Ovary (tissue), 9 donors: ENCODE measurements around the gene CSTF1. TPM values are rescaled to one million over a fixed set of nuclear protein-coding genes. Genes with fewer than 3 reads are reported as not detected.

Experiments used
- DNase-seq, 5 donors: peaks; one replicate each; pipeline ENCODE4 v3.0.0-alpha.2; 2019 to 2020
- H3K27ac ChIP-seq, 2 donors: fragments of 200-600 bp; one replicate each; pipeline versions ENCODE4 v1.5.1 to v1.8.0; 2019 to 2022
- H3K27me3 ChIP-seq: fragments of 200-600 bp; one replicate; pipeline ENCODE4 v1.8.0; 2022
- H3K36me3 ChIP-seq: fragments of 200-600 bp; sonication (generic); one replicate; pipeline ENCODE4 v1.5.1; 2019
- H3K4me1 ChIP-seq: one replicate; pipeline ENCODE4 v1.8.1; 2013; ENCODE audit warnings: mild to moderate bottlenecking, moderate library complexity; ENCODE audit not compliant: insufficient read depth
- H3K4me3 ChIP-seq: fragments of 200-600 bp; sonication (generic); one replicate; pipeline ENCODE4 v1.5.1; 2017
- H3K9me3 ChIP-seq, 2 donors: fragments of 200-600 bp in 1 of 2; sonication (generic) in 1 of 2; one replicate each; pipeline versions ENCODE4 v1.5.1 to v1.8.1; 2013 to 2019; ENCODE audit warnings: mild to moderate bottlenecking in 1 of 2, moderate library complexity in 1 of 2
- EP300 ChIP-seq: sonication (generic); formaldehyde crosslinking; IDR thresholded peaks from one replicate; pipeline ENCODE4 v1.6.1; 2017; ENCODE audit warnings: antibody characterized with exemption
- POLR2A ChIP-seq: fragments of 450-650 bp; IDR thresholded peaks from one replicate; pipeline ENCODE4 v1.6.1; 2017; ENCODE audit warnings: antibody characterized with exemption, mild to moderate bottlenecking, moderate library complexity
- WGBS, 3 donors: extraction: QIAGEN DNeasy Blood & Tissue Kit in 1 of 3; methylation state at CpG; one replicate each; pipeline versions ENCODE4 v1.1.5 to v1.1.7; 2013 to 2017; 5-methylcytosine and 5-hydroxymethylcytosine counted together
- intact Hi-C, 4 donors: fragments of 100-400 bp; cut with DNase I; formaldehyde crosslinking; loops; one replicate each; pipeline versions ENCODE4 v1.11.0 to v1.15.1; 2022 to 2023
- polyA plus RNA-seq, 2 donors: library from polyadenylated mRNA; stranded (reverse); fragments of 200-250 nt in 1 of 2; fragments of 350-450 nt in 1 of 2; fragmentation: Illumina TruSeq in 1 of 2; extraction: RNeasy Lipid Tissue Mini Kit (QIAGEN cat#74804) in 1 of 2; gene quantifications; one replicate each; pipeline ENCODE4 v1.2.3, GENCODE V29; 2013 to 2014
- total RNA-seq, 7 donors: library from RNA; depleted of rRNA in 2 of 7; stranded (reverse); fragments of >200 nt in 2 of 7; fragmentation: NEBNext Ultra II Directional in 3 of 7; extraction: Animal tissue kit (Norgen Biotek cat#: 25700) in 3 of 7; gene quantifications; one replicate each; pipeline versions ENCODE4 v1.1.0 to v1.2.4, GENCODE V29; 2016 to 2023
- TF ChIP-seq, protein P1 (sequence below), 3 donors: fragments of 450-650 bp in 2 of 3; fragments of 200-600 bp in 1 of 3; IDR thresholded peaks; one replicate each; pipeline versions ENCODE4 v1.5.1 to v1.8.0; 2016 to 2022; ENCODE audit warnings: antibody characterized with exemption in 3 of 3, mild to moderate bottlenecking in 1 of 3
- donor health status: DM: no; HTN: no; CAD: no; lungs with moderate emphysema.
- donor health status: DM: no; HTN: no; CAD: no.
- donor health status: Bipolar disorder and iron deficiency.
- donor health status: DM: yes; HTN: yes; CAD: no.
- donor health status: DM: no; HTN: no; CAD: no.
- donor health status: DM: yes; HTN: yes; CAD: no.

Gene CSTF1
- total and polyA plus RNA-seq, 9 donors, result 15.5 to 41.5 (median 31.8) TPM

DNA sequence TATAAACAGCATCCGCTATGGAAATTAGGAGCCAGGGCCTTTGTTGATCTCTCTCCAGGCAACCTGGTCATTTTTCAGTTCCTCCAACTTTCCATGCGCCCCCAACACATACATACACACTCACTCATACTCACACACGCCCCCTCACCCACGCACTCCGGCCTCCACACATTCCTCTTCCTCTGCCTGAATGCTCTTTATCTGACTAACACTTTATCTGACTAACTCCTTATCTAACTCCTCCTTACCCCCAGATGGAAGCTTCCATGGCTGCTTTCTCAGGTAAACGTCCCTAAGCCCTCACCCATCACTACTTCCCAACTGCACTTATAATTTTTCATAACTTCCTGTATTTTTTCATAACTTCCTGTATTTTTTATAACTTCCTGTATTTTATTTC lies 37.1 kb downstream of the CSTF1 start:
- DNase-seq, result no peak
- intact Hi-C loops, result no loop called here
- Histone ChIP-seq H3K27ac (no peak overlapping the region), H3K4me1 (no peaks in the 10 kb centered on the region), H3K27me3 (no peaks in the 10 kb centered on the region), H3K9me3 (no peaks in the 10 kb centered on the region), H3K36me3 (no peaks in the 10 kb centered on the region), H3K4me3 (no peak overlapping the region)
- TF ChIP-seq POLR2A (no peak), EP300 (no peak)
- TF ChIP-seq, protein P1, sequence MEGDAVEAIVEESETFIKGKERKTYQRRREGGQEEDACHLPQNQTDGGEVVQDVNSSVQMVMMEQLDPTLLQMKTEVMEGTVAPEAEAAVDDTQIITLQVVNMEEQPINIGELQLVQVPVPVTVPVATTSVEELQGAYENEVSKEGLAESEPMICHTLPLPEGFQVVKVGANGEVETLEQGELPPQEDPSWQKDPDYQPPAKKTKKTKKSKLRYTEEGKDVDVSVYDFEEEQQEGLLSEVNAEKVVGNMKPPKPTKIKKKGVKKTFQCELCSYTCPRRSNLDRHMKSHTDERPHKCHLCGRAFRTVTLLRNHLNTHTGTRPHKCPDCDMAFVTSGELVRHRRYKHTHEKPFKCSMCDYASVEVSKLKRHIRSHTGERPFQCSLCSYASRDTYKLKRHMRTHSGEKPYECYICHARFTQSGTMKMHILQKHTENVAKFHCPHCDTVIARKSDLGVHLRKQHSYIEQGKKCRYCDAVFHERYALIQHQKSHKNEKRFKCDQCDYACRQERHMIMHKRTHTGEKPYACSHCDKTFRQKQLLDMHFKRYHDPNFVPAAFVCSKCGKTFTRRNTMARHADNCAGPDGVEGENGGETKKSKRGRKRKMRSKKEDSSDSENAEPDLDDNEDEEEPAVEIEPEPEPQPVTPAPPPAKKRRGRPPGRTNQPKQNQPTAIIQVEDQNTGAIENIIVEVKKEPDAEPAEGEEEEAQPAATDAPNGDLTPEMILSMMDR (IDR thresholded peaks at IDR 0.05), result no peak
- 54 to 71% (median 62%) methylated on average over 6 of the region's 6 CpGs for WGBS, 3 donors

- 53 to 55% (median 54%) methylated on average over 4 of the region's 4 CpGs for WGBS, 3 donors
- TF ChIP-seq EP300 (no peak), POLR2A (no peak)
- TF ChIP-seq, protein P1 (IDR thresholded peaks at IDR 0.05), result no peak
- Histone ChIP-seq H3K4me1 (no peaks in the 10 kb centered on the region), H3K27ac (no peak overlapping the region), H3K27me3 (no peaks in the 10 kb centered on the region), H3K9me3 (no peaks in the 10 kb centered on the region), H3K36me3 (no peaks in the 10 kb centered on the region), H3K4me3 (no peak overlapping the region)
- intact Hi-C loops, result no loop called here
- no peak for DNase-seq
Observed at GRCh38 chr20:56429941-56430340, 37.5 kb downstream of the CSTF1 start.

DNA sequence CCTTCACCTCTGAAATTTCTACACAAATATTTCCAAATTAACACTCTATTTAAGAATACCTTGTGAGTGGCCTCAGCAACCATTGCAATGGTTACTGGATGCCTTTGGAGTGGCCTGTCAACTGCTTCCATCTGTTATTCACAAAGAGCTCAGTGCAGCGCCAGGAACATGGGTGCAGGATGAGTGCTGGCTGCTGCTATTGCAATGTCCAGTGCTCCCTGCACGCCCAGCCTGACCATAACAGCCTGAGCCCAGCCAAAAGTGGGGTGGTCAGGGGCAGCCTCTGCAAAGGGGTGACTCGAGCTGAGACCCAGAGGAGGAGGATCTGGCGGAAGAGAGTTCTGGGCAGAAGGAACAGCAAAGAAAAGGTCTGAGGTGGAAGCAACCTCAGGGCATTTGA lies 38.0 kb downstream of the CSTF1 start:
- Histone ChIP-seq H3K4me3 (no peak overlapping the region), H3K27ac (no peak overlapping the region), H3K4me1 (no peaks in the 10 kb centered on the region), H3K27me3 (no peaks in the 10 kb centered on the region), H3K36me3 (no peaks in the 10 kb centered on the region), H3K9me3 (no peaks in the 10 kb centered on the region)
- no peak for DNase-seq
- intact Hi-C loops, result no loop called here
- WGBS, 3 donors, result 76 to 85% (median 81%) methylated on average over 4 of the region's 4 CpGs
- TF ChIP-seq, protein P1 (IDR thresholded peaks at IDR 0.05), result no peak
- TF ChIP-seq POLR2A (no peak), EP300 (no peak)

DNA sequence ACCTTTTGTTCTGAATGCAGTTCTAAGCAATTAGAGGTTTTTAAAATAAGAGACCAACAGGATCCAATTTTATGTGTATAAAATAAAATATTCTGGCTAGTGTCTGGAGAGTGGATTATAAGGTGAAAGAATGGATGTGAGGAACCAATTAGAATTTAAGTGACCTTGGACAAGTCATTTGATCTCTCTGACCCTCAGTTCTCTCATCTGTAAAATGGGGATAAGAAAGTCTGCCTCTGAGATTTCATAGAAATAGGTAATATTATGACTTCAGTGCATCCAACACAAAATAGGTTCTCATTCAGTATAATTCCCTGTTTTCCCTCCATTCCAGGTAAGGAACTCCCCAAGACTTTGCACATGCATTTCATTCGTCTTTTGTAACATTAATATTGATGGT lies 38.5 kb downstream of the CSTF1 start:
- TF ChIP-seq POLR2A (no peak), EP300 (no peak)
- TF ChIP-seq, protein P1 (IDR thresholded peaks at IDR 0.05), result no peak
- no peak for DNase-seq
- H3K36me3 ChIP-seq, result no peaks in the 10 kb centered on the region
- no peak overlapping the region for H3K27ac ChIP-seq
- H3K4me1 ChIP-seq, result no peaks in the 10 kb centered on the region
- intact Hi-C loops, result no loop called here
- H3K9me3 ChIP-seq, result no peaks in the 10 kb centered on the region
- H3K27me3 ChIP-seq, result no peaks in the 10 kb centered on the region
- H3K4me3 ChIP-seq, result no peak overlapping the region
- WGBS, 3 donors, result 86 to 99% (median 93%) methylated on average over 1 of the region's 1 CpG

DNA sequence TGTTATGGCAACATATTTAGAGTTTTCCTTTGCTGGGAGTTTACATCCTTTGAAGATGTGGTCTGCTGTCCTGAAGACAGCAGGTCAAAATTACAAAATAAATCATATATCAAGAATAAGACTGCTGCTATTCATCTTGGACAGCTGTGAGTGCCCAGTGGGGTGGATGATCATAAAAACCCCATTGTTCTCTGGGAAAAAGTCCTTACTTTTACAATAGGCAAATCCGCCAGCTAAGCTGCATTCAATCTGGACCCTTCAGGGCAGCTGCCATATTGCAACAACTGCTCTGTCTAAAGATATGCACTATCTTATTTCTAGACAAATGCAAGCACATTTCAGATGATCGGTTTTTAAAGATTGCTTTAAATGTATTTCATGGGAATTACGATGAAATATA lies 39.0 kb downstream of the CSTF1 start:
- no peak overlapping the region for H3K4me3 ChIP-seq
- TF ChIP-seq POLR2A (no peak), EP300 (no peak)
- TF ChIP-seq, protein P1 (IDR thresholded peaks at IDR 0.05), result no peak
- no peaks in the 10 kb centered on the region for H3K36me3 ChIP-seq
- no peaks in the 10 kb centered on the region for H3K27me3 ChIP-seq
- H3K4me1 ChIP-seq, result no peaks in the 10 kb centered on the region
- WGBS, 3 donors, result 89 to 95% (median 92%) methylated on average over 3 of the region's 3 CpGs
- no peak overlapping the region for H3K27ac ChIP-seq
- DNase-seq, result no peak
- no peaks in the 10 kb centered on the region for H3K9me3 ChIP-seq
- intact Hi-C loops, result no loop called here
